Measurements from ENCODE around the gene COPG1.

Gene COPG1

DNA sequence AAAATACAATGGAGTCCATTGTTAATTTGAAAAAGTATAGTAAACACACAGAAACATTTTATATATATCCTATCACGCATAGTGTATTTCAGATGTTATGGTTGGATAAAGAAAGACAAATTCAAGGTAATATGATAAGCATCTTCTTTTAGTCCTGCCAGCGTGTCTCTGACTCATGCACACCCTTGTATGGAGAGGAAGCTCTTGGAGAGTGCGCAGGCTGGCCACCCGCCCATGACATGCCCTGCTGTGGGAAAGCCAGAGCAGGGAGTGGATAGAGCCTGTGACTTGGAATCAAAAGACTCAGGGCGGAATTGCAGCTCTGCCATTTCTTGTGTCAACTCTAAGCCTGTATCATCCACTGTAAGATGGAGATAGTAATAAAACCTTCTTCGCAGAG is 23.0 kb upstream of the COPG1 start:
- Histone ChIP-seq H3K27ac (ENCODE audit: low read depth, low read length) (no peak overlapping the region), H3K27me3 (ENCODE audit: control insufficient read depth, insufficient read depth, low read length) (no peaks in the 10 kb centered on the region), H3K9ac (ENCODE audit: low read depth, low read length) (no peak overlapping the region), H3K36me3 (ENCODE audit: control insufficient read depth, insufficient read depth, low read length) (no peaks in the 10 kb centered on the region), H3K4me1 (ENCODE audit: control insufficient read depth, insufficient read depth, low read length) (peaks cover 16% of the 10 kb centered on the region), H3K9me3 (ENCODE audit: control insufficient read depth, insufficient read depth, low read length) (no peaks in the 10 kb centered on the region), H3K4me3 (ENCODE audit: low read depth, low read length) (no peak overlapping the region)

DNA sequence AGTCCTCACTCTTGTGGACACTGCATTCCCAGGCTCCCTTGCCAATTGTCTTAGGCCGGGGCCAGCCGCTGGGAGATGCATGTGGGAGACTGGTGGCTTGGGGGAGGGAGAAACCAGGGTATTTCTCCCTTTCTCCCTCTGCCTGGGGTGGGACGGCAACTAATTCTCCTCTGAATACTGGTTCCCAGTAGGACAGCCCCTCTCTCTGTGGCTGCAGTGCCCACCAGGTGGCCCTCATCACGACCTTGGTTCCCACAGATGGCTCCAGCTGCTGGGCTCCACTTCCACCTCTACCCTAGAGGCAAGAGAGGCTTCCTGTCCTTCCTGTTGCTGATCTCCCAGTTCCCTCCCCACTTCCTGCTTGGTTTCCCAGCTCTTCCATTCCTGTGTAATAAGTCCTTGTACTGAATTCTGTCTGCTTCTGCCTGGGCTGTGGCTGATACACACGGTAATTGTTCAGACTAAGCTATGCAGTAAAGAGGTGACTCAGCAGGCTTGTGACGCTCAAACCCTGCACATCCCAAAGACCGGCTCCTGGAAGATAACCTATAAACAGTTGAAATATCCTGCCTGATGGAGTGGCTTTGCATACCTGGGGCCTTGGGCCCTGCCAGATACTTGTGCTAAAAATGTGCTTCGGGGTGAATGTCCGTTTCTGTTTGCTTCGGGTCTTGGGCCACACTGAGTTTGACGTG is 20.4 kb upstream of the COPG1 start:
- Histone ChIP-seq H3K9me3 (ENCODE audit: control insufficient read depth, insufficient read depth, low read length) (no peaks in the 10 kb centered on the region), H3K4me3 (ENCODE audit: low read depth, low read length) (peak overlapping the region; percentile 10; the same call in 1 of the 2 replicates), H3K4me1 (ENCODE audit: control insufficient read depth, insufficient read depth, low read length) (peaks cover 16% of the 10 kb centered on the region), H3K9ac (ENCODE audit: low read depth, low read length) (peak overlapping the region; percentile 16; the same call in 1 of the 2 replicates), H3K27ac (ENCODE audit: low read depth, low read length) (peak overlapping the region; percentile 87), H3K27me3 (ENCODE audit: control insufficient read depth, insufficient read depth, low read length) (no peaks in the 10 kb centered on the region), H3K36me3 (ENCODE audit: control insufficient read depth, insufficient read depth, low read length) (no peaks in the 10 kb centered on the region)

DNA sequence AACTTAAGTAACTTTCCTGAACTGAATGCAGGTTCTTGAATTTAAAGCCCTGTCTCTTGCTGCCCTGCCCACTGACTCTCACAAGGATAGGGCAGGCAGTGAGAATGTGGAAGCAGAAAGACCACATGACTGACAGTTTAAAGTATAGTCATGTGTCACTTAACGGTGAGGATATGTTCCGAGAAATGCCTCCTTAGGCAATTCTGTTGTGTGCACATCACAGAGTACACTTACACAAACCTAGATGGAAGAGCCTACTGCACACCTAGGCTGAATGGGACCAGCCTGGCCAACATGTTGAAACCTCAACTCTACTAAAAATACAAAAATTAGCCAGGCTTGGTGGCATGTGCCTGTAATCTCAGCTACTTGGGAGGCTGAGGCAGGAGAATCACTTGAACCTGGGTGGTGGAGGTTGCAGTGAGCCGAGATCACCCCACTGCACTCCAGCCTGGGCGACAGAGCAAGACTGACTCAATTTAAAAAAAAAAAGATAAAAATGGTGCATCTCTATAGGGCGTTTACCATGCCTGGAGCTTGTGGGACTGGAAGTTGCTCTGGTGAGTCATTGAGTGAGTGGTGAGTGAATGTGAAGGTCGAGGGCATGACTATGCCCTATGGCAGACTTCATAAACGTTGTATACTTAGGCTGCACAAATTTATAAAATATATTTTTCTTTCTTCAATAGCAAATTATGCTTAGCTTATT is 18.9 kb upstream of the COPG1 start:
- Histone ChIP-seq H3K4me1 (ENCODE audit: control insufficient read depth, insufficient read depth, low read length) (peaks cover 16% of the 10 kb centered on the region), H3K27me3 (ENCODE audit: control insufficient read depth, insufficient read depth, low read length) (no peaks in the 10 kb centered on the region), H3K9me3 (ENCODE audit: control insufficient read depth, insufficient read depth, low read length) (no peaks in the 10 kb centered on the region), H3K27ac (ENCODE audit: low read depth, low read length) (no peak overlapping the region), H3K36me3 (ENCODE audit: control insufficient read depth, insufficient read depth, low read length) (no peaks in the 10 kb centered on the region), H3K4me3 (ENCODE audit: low read depth, low read length) (no peak overlapping the region), H3K9ac (ENCODE audit: low read depth, low read length) (no peak overlapping the region)

DNA sequence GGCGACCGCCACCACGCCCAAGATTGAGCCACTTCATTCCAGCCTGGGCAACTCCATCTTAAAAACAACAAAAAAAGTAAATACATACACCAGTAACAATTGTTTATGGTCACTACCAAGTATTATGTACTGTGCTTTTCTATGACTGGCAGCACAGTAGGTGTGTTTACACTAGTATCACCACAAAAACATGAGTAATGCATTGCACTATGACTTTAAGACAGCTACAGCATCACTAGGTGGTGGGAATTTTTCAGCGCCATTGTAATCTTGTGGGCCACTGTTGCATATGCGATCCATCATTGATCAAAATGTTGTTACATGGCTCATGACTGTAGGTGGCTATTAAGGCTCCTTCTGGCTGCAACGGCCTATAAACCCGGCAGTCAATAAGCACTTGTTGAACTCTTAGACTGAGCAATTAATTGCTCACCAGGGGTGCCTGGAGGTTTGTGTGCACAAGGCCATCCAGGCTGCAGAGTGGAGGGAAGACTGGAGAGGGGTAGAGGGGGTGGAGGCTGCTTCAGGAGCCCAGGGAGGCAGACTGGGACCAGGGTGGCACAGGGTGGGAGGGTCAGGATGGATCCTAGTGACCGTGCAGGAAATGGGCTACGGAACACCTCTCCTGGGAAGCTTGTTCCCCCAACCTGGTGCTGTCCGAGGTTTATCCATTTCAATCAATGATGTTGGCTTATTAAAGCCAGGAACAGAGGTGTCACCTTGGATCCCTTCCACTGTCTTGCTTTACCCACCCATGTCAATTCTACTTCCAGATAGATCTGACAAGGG is 17.9 kb upstream of the COPG1 start:
- Histone ChIP-seq H3K27me3 (ENCODE audit: control insufficient read depth, insufficient read depth, low read length) (no peaks in the 10 kb centered on the region), H3K27ac (ENCODE audit: low read depth, low read length) (no peak overlapping the region), H3K9me3 (ENCODE audit: control insufficient read depth, insufficient read depth, low read length) (no peaks in the 10 kb centered on the region), H3K36me3 (ENCODE audit: control insufficient read depth, insufficient read depth, low read length) (no peaks in the 10 kb centered on the region), H3K4me1 (ENCODE audit: control insufficient read depth, insufficient read depth, low read length) (peaks cover 16% of the 10 kb centered on the region), H3K9ac (ENCODE audit: low read depth, low read length) (no peak overlapping the region), H3K4me3 (ENCODE audit: low read depth, low read length) (no peak overlapping the region)

DNA sequence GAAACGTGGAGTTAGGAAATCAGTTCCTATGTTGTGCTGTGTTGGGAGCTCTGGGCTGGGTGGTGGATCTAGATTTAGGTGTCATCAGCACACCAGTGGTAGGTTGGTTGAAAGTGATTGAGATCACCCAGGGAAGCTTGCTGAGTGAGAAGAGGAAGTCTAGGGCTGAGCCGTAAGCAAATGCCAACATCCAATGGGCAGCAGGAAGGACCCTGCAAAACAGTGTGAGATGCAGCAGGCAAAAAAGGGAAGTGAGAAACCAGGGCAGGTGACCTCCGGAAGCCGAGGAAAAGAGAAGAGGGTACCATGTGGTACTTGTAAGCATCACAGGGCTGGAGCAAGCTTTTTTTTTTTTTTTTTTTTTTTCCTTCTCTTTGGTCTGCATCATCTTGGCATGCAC is 15.9 kb upstream of the COPG1 start:
- H3K4me1 ChIP-seq (ENCODE audit: control insufficient read depth, insufficient read depth, low read length): peaks cover 11% of the 10 kb centered on the region
- no peaks in the 10 kb centered on the region for H3K27me3 ChIP-seq (ENCODE audit: control insufficient read depth, insufficient read depth, low read length)
- H3K9ac ChIP-seq (ENCODE audit: low read depth, low read length): no peak overlapping the region
- no peaks in the 10 kb centered on the region for H3K9me3 ChIP-seq (ENCODE audit: control insufficient read depth, insufficient read depth, low read length)
- H3K4me3 ChIP-seq (ENCODE audit: low read depth, low read length): no peak overlapping the region
- H3K27ac ChIP-seq (ENCODE audit: low read depth, low read length): no peak overlapping the region
- H3K36me3 ChIP-seq (ENCODE audit: control insufficient read depth, insufficient read depth, low read length): no peaks in the 10 kb centered on the region

DNA sequence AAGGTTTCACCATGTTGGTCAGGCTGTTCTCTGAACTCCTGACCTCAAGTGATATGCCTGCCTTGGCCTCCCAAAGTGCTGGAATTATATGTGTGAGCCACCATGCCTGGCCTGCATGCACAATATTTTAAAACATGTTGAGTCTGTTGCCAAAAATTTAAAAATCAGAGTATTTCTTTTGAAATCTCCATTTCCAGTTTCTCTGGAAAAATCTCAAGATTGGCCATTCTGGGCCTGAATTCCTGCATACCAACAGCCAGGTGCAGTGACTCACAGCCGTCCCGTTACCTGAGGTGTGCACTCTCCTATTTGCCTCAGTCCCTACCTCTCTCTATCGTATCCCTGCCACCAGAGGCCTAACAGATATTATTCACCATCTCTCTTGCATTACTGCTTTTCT is 15.0 kb upstream of the COPG1 start:
- no peaks in the 10 kb centered on the region for H3K27me3 ChIP-seq (ENCODE audit: control insufficient read depth, insufficient read depth, low read length)
- H3K4me3 ChIP-seq (ENCODE audit: low read depth, low read length): no peak overlapping the region
- H3K4me1 ChIP-seq (ENCODE audit: control insufficient read depth, insufficient read depth, low read length): peaks cover 2% of the 10 kb centered on the region; the same call in 1 of the 2 replicates
- H3K9ac ChIP-seq (ENCODE audit: low read depth, low read length): no peak overlapping the region
- no peaks in the 10 kb centered on the region for H3K36me3 ChIP-seq (ENCODE audit: control insufficient read depth, insufficient read depth, low read length)
- H3K9me3 ChIP-seq (ENCODE audit: control insufficient read depth, insufficient read depth, low read length): no peaks in the 10 kb centered on the region
- H3K27ac ChIP-seq (ENCODE audit: low read depth, low read length): no peak overlapping the region

DNA sequence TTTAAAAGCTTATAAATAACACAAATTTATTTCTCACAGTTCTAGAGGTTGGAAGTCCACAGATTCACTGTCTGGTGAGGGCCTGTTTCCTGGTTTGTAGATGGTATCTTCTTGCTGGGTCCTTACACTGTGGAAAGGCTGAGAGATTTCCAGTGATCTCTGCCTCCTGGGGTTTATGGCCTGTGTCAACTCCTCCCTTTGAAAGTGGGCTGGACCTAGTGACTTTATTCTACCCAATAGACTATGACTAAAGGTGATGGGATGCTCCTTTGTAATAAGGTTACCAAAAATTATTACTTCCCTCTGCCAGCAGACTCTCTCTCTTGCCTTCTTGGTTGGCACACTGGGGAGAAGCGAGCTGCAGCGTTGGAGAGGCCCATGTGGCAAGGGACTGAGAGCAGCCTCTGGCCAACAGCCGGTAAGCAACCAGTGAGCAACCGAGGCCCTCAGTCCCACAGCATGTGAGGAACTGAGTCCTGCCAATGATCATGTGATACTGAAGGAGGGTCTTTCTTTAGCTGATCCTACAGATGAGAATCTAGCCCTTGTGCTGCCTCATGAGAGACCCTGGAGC is 14.0 kb upstream of the COPG1 start:
- Histone ChIP-seq H3K9me3 (ENCODE audit: control insufficient read depth, insufficient read depth, low read length) (no peaks in the 10 kb centered on the region), H3K9ac (ENCODE audit: low read depth, low read length) (no peak overlapping the region), H3K4me3 (ENCODE audit: low read depth, low read length) (no peak overlapping the region), H3K27me3 (ENCODE audit: control insufficient read depth, insufficient read depth, low read length) (no peaks in the 10 kb centered on the region), H3K36me3 (ENCODE audit: control insufficient read depth, insufficient read depth, low read length) (no peaks in the 10 kb centered on the region), H3K27ac (ENCODE audit: low read depth, low read length) (no peak overlapping the region), H3K4me1 (ENCODE audit: control insufficient read depth, insufficient read depth, low read length) (0 out of 2 replicates have a peak, but pooled peaks cover 5% of the 10 kb centered on the region)

DNA sequence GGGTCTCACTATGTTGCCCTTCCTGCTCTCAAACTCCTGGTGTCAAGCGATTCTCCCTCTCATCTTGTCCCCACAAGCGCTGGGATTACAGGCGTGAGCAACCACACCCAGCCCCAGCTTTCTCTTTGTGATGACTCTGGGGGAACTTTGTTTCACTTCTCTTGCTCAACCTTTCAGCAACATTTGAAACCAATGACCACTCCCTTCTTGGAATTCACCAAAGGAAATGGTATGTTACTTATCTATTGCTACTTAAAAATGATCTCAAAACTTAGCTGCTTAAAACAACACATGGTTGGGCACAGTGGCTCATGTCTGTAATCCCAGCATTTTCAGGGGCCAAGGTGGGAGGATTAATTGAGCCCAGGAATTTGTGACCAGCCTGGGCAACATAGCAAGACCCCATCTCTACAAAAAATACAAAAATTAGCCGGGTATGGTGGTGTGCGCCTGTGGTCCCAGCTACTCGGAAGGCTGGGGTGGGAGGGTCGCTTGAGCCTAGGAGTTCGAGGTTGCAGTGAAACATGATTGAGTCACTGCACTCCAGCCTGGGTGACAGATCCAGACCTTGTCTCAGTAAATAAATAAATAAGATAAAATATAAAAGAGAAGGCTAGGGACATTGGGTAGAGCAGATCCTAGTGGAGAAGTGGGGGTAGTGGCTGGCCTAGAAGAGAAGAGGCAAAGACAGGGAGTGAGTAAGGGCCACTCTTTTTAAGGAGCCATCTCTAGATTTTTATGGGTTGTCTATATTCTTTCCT is 10.3 kb upstream of the COPG1 start:
- no peak overlapping the region for H3K4me3 ChIP-seq (ENCODE audit: low read depth, low read length)
- no peaks in the 10 kb centered on the region for H3K27me3 ChIP-seq (ENCODE audit: control insufficient read depth, insufficient read depth, low read length)
- H3K36me3 ChIP-seq (ENCODE audit: control insufficient read depth, insufficient read depth, low read length): no peaks in the 10 kb centered on the region
- no peak overlapping the region for H3K9ac ChIP-seq (ENCODE audit: low read depth, low read length)
- H3K9me3 ChIP-seq (ENCODE audit: control insufficient read depth, insufficient read depth, low read length): no peaks in the 10 kb centered on the region
- no peak overlapping the region for H3K27ac ChIP-seq (ENCODE audit: low read depth, low read length)
- H3K4me1 ChIP-seq (ENCODE audit: control insufficient read depth, insufficient read depth, low read length): 0 out of 2 replicates have a peak, but pooled peaks cover 5% of the 10 kb centered on the region

DNA sequence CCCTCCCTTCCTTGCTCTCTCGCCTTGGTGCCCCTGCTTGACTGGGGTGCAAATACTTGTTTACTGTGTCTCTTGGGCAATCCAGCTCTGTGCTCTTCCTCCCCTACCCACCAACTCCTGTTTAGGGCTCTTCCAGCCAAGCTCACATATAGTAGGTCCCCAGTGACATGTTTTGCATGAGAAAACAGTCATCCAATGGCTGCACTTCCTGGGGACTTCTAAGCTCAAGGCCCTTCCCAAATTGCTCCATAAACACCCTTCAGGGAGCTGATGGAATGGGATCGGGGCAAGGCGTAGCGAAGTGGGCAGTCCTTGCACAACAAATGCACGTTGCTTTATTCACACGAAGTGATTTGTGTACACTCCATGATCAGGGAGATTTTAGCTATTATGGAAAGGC is 9.4 kb upstream of the COPG1 start:
- Histone ChIP-seq H3K36me3 (ENCODE audit: control insufficient read depth, insufficient read depth, low read length) (no peaks in the 10 kb centered on the region), H3K9ac (ENCODE audit: low read depth, low read length) (no peak overlapping the region), H3K4me1 (ENCODE audit: control insufficient read depth, insufficient read depth, low read length) (0 out of 2 replicates have a peak, but pooled peaks cover 5% of the 10 kb centered on the region), H3K4me3 (ENCODE audit: low read depth, low read length) (no peak overlapping the region), H3K27me3 (ENCODE audit: control insufficient read depth, insufficient read depth, low read length) (no peaks in the 10 kb centered on the region), H3K9me3 (ENCODE audit: control insufficient read depth, insufficient read depth, low read length) (no peaks in the 10 kb centered on the region), H3K27ac (ENCODE audit: low read depth, low read length) (no peak overlapping the region)

DNA sequence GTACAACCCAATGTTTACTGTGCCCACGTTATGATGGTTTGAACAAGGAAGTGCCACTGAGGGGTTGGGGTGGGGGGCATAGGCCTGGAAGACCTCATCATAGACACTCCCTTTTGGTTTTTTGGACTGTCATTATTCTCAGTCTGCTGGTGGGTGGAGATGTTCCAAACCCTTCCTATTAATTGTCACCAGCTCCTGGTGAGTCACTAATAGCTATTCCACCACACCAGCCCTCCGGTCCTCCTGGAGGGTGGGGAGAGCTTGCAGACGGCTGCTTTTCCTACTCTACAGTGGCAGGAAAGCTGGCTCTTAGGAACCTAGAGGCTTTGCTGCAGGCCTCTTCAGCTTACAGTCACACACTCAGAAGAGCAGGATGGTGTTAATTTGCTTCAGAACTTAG is 9.0 kb upstream of the COPG1 start:
- Histone ChIP-seq H3K27me3 (ENCODE audit: control insufficient read depth, insufficient read depth, low read length) (no peaks in the 10 kb centered on the region), H3K4me3 (ENCODE audit: low read depth, low read length) (no peak overlapping the region), H3K27ac (ENCODE audit: low read depth, low read length) (no peak overlapping the region), H3K9me3 (ENCODE audit: control insufficient read depth, insufficient read depth, low read length) (no peaks in the 10 kb centered on the region), H3K36me3 (ENCODE audit: control insufficient read depth, insufficient read depth, low read length) (no peaks in the 10 kb centered on the region), H3K4me1 (ENCODE audit: control insufficient read depth, insufficient read depth, low read length) (0 out of 2 replicates have a peak, but pooled peaks cover 5% of the 10 kb centered on the region), H3K9ac (ENCODE audit: low read depth, low read length) (no peak overlapping the region)
